ENCODE results near the gene CPT1B. TPM values are rescaled to one million over a fixed set of nuclear protein-coding genes. Genes with fewer than 3 reads are reported as not detected.
A peak's percentile ranks its signal among the peaks of the same experiment; 100 is the strongest.

Gene CPT1B
- total RNA-seq, 1 donor: 7.2 TPM

GRCh38 chr22:50529416-50529896, 48.8 kb downstream of the CPT1B start:
- peaks cover 74% of the 10 kb centered on the region for H3K4me1 ChIP-seq (ENCODE audit: insufficient read depth, low read length)
- peak overlapping the region; percentile 94 for H3K4me3 ChIP-seq (ENCODE audit: low read length)
- H3K9me3 ChIP-seq (ENCODE audit: low read depth, low read length): no peaks in the 10 kb centered on the region
- H3K27me3 ChIP-seq (ENCODE audit: insufficient read depth, low read length): no peaks in the 10 kb centered on the region

GRCh38 chr22:50528682-50529415, 49.4 kb downstream of the CPT1B start:
- H3K27me3 ChIP-seq (ENCODE audit: insufficient read depth, low read length): no peaks in the 10 kb centered on the region
- peaks cover 74% of the 10 kb centered on the region for H3K4me1 ChIP-seq (ENCODE audit: insufficient read depth, low read length)
- H3K4me3 ChIP-seq (ENCODE audit: low read length): peak overlapping the region; percentile 94
- H3K9me3 ChIP-seq (ENCODE audit: low read depth, low read length): no peaks in the 10 kb centered on the region

- no peaks in the 10 kb centered on the region for H3K27me3 ChIP-seq (ENCODE audit: insufficient read depth, low read length)
- peaks cover 69% of the 10 kb centered on the region for H3K4me1 ChIP-seq (ENCODE audit: insufficient read depth, low read length)
- H3K9me3 ChIP-seq (ENCODE audit: low read depth, low read length): no peaks in the 10 kb centered on the region
- H3K4me3 ChIP-seq (ENCODE audit: low read length): peak overlapping the region; percentile 94
Observed at GRCh38 chr22:50527921-50528681, 50.1 kb downstream of the CPT1B start.

GRCh38 chr22:50526834-50527801, 51.1 kb downstream of the CPT1B start:
- H3K4me3 ChIP-seq (ENCODE audit: low read length): peak overlapping the region; percentile 94
- no peaks in the 10 kb centered on the region for H3K27me3 ChIP-seq (ENCODE audit: insufficient read depth, low read length)
- H3K4me1 ChIP-seq (ENCODE audit: insufficient read depth, low read length): peaks cover 59% of the 10 kb centered on the region
- no peaks in the 10 kb centered on the region for H3K9me3 ChIP-seq (ENCODE audit: low read depth, low read length)

GRCh38 chr22:50526108-50526833, 52.0 kb downstream of the CPT1B start:
- no peaks in the 10 kb centered on the region for H3K9me3 ChIP-seq (ENCODE audit: low read depth, low read length)
- H3K4me1 ChIP-seq (ENCODE audit: insufficient read depth, low read length): peaks cover 54% of the 10 kb centered on the region
- no peaks in the 10 kb centered on the region for H3K27me3 ChIP-seq (ENCODE audit: insufficient read depth, low read length)
- H3K4me3 ChIP-seq (ENCODE audit: low read length): peak overlapping the region; percentile 94

- Histone ChIP-seq H3K4me1 (ENCODE audit: insufficient read depth, low read length) (peaks cover 54% of the 10 kb centered on the region), H3K9me3 (ENCODE audit: low read depth, low read length) (no peaks in the 10 kb centered on the region), H3K27me3 (ENCODE audit: insufficient read depth, low read length) (no peaks in the 10 kb centered on the region), H3K4me3 (ENCODE audit: low read length) (peak overlapping the region; percentile 94)
Observed at GRCh38 chr22:50525858-50526107, 52.4 kb downstream of the CPT1B start.

- H3K4me1 ChIP-seq (ENCODE audit: insufficient read depth, low read length): peaks cover 50% of the 10 kb centered on the region
- peak within 1 kb of the TSS; percentile 94 for H3K4me3 ChIP-seq (ENCODE audit: low read length)
Observed at GRCh38 chr22:50525104-50525857, 52.9 kb downstream of the CPT1B start, which contains the start of gene SCO2. TSS of gene SCO2 (minus strand) at chr22:50525598. CDS start at chr22:50524411, 1,187 bp downstream.

GRCh38 chr22:50524676-50525103, 53.5 kb downstream of the CPT1B start:
- no peaks in the 10 kb centered on the region for H3K9me3 ChIP-seq (ENCODE audit: low read depth, low read length)
- peaks cover 50% of the 10 kb centered on the region for H3K4me1 ChIP-seq (ENCODE audit: insufficient read depth, low read length)
- H3K4me3 ChIP-seq (ENCODE audit: low read length): peak overlapping the region; percentile 94
- no peaks in the 10 kb centered on the region for H3K27me3 ChIP-seq (ENCODE audit: insufficient read depth, low read length)

More at GRCh38 chr22:50525104-50525857, 52.9 kb downstream of the CPT1B start, which contains the start of gene SCO2:
- Histone ChIP-seq H3K9me3 (ENCODE audit: low read depth, low read length) (no peaks in the 10 kb centered on the region), H3K27me3 (ENCODE audit: insufficient read depth, low read length) (no peaks in the 10 kb centered on the region)

GRCh38 chr22:50523806-50524675, 54.2 kb downstream of the CPT1B start:
- Histone ChIP-seq H3K4me3 (ENCODE audit: low read length) (peak overlapping the region; percentile 94), H3K4me1 (ENCODE audit: insufficient read depth, low read length) (peaks cover 43% of the 10 kb centered on the region), H3K9me3 (ENCODE audit: low read depth, low read length) (no peaks in the 10 kb centered on the region), H3K27me3 (ENCODE audit: insufficient read depth, low read length) (no peaks in the 10 kb centered on the region)

- no peaks in the 10 kb centered on the region for H3K27me3 ChIP-seq (ENCODE audit: insufficient read depth, low read length)
- no peak overlapping the region for H3K4me3 ChIP-seq (ENCODE audit: low read length)
- no peaks in the 10 kb centered on the region for H3K9me3 ChIP-seq (ENCODE audit: low read depth, low read length)
- H3K4me1 ChIP-seq (ENCODE audit: insufficient read depth, low read length): peaks cover 38% of the 10 kb centered on the region
Observed at GRCh38 chr22:50523458-50523805, 54.8 kb downstream of the CPT1B start.

GRCh38 chr22:50522806-50523438, 55.3 kb downstream of the CPT1B start:
- Histone ChIP-seq H3K4me1 (ENCODE audit: insufficient read depth, low read length) (peaks cover 33% of the 10 kb centered on the region), H3K4me3 (ENCODE audit: low read length) (no peak overlapping the region), H3K9me3 (ENCODE audit: low read depth, low read length) (no peaks in the 10 kb centered on the region), H3K27me3 (ENCODE audit: insufficient read depth, low read length) (no peaks in the 10 kb centered on the region)

GRCh38 chr22:50522208-50522805, 55.9 kb downstream of the CPT1B start:
- Histone ChIP-seq H3K27me3 (ENCODE audit: insufficient read depth, low read length) (no peaks in the 10 kb centered on the region), H3K4me3 (ENCODE audit: low read length) (no peak overlapping the region), H3K9me3 (ENCODE audit: low read depth, low read length) (no peaks in the 10 kb centered on the region), H3K4me1 (ENCODE audit: insufficient read depth, low read length) (peaks cover 27% of the 10 kb centered on the region)

Data from mononuclear cell (primary cell).